Astrocyte (in vitro differentiated cells and primary cell): ENCODE data around the gene CENPU.

ENCODE experiments used
- EZH2 ChIP-seq: IDR thresholded peaks from 2 replicates; pipeline ENCODE4 v1.6.1; 2012; ENCODE audit warnings: mild to moderate bottlenecking, low read length, inconsistent platforms; ENCODE audit not compliant: insufficient read depth
- TF ChIP-seq, protein P1 (sequence below): IDR thresholded peaks from 2 replicates; pipeline ENCODE4 v1.5.1; 2011; ENCODE audit warnings: low read depth, mild to moderate bottlenecking, inconsistent platforms, low read length, moderate library complexity; ENCODE audit not compliant: insufficient read depth

DNA sequence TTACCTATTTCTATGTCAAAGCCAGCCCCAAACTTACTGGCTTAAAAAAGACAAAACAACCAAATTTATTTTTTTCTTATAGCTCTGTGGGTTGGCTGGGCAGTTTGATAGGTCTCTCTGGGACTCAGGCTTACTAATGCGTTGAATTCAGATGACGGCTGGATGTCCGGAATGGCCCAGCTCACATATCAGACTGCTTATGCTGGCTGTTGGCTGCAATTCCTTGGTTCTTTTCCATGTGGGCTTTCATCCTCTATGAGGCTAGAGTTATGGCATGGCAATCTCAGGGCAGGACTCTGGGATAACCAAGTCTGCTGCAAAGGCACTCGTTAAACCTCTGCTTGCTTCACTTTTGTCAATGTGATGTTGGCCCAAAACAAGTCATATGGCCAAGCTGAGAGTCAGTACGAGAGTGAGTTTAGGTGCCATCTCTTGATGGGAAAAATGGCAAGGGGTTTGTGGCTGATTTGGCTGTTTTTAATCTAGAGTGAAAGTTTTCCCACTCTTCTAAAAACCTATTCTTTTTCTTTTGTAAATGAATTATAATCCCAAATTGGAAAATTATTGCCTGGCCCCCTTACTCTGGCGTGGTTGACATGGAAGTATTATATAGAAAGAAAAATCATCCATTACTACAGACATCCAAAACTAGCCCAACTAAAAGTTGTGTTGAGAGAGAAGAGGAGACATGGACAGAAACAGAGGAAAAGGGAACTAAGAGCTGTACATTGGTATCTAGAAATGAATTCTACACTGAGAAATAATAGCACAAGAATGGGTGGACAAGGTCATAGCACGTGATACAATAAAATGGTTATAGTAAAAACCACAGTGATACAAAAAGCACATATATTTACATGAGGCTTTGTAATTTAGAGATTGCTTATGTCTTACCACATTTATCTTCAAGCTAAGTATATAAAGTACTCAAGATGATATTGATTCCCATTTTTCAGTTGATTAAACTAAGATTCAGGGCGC, 77.7 kb downstream of the CENPU start:
- TF ChIP-seq, protein P1, sequence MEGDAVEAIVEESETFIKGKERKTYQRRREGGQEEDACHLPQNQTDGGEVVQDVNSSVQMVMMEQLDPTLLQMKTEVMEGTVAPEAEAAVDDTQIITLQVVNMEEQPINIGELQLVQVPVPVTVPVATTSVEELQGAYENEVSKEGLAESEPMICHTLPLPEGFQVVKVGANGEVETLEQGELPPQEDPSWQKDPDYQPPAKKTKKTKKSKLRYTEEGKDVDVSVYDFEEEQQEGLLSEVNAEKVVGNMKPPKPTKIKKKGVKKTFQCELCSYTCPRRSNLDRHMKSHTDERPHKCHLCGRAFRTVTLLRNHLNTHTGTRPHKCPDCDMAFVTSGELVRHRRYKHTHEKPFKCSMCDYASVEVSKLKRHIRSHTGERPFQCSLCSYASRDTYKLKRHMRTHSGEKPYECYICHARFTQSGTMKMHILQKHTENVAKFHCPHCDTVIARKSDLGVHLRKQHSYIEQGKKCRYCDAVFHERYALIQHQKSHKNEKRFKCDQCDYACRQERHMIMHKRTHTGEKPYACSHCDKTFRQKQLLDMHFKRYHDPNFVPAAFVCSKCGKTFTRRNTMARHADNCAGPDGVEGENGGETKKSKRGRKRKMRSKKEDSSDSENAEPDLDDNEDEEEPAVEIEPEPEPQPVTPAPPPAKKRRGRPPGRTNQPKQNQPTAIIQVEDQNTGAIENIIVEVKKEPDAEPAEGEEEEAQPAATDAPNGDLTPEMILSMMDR = no peak
- TF ChIP-seq EZH2 = no peak
